ENCODE data around the gene NFYB.
"Not testable (repeated sequence)": the region's sequence is repeated elsewhere in the genome, so short reads cannot be mapped to it uniquely, and the experiment has no call there.

Gene NFYB

GRCh38 chr12:104165801-104166200 lies 27.8 kb upstream of the NFYB start:
- no peak overlapping the region for H3K9ac ChIP-seq (ENCODE audit: low read depth, low read length)
- H3K27ac ChIP-seq (ENCODE audit: low read length): no peak overlapping the region
- no peak overlapping the region for H2AFZ ChIP-seq (ENCODE audit: low read depth, low read length)
- no peak overlapping the region for H3K4me2 ChIP-seq (ENCODE audit: insufficient read depth, low read length)
- no peak overlapping the region for H3K4me3 ChIP-seq (ENCODE audit: low read depth in 1 of 2, low read length in 2 of 2)
- H3K4me1 ChIP-seq (ENCODE audit: insufficient read depth, low read length): no peaks in the 10 kb centered on the region
- H3K27me3 ChIP-seq (ENCODE audit: insufficient read depth, low read length, poor library complexity): no peaks in the 10 kb centered on the region
- H3K9me3 ChIP-seq (ENCODE audit: insufficient read depth, low read length, severe bottlenecking): no peaks in the 10 kb centered on the region
- DNase-seq (no peak), ATAC-seq (ENCODE audit: insufficient read depth, low read depth) (no peak)
- H3K79me2 ChIP-seq (ENCODE audit: insufficient read depth, low read length): no peaks in the 10 kb centered on the region
- H4K20me1 ChIP-seq (ENCODE audit: insufficient read depth, low read length): no peaks in the 10 kb centered on the region
- TF ChIP-seq EZH2 (IDR thresholded peaks at IDR 0.05; ENCODE audit: borderline replicate concordance, low read depth, low read length, severe bottlenecking): no peak
- TF ChIP-seq CTCF (IDR thresholded peaks at IDR 0.05; ENCODE audit: borderline replicate concordance, extremely low read depth, low read length, poor library complexity, severe bottlenecking): no peak
- no peaks in the 10 kb centered on the region for H3K36me3 ChIP-seq (ENCODE audit: insufficient read depth, low read length)

GRCh38 chr12:104164634-104165033 lies 26.6 kb upstream of the NFYB start:
- no peaks in the 10 kb centered on the region for H3K27me3 ChIP-seq (ENCODE audit: insufficient read depth, low read length, poor library complexity)
- H4K20me1 ChIP-seq (ENCODE audit: insufficient read depth, low read length): no peaks in the 10 kb centered on the region
- H3K36me3 ChIP-seq (ENCODE audit: insufficient read depth, low read length): no peaks in the 10 kb centered on the region
- no peak overlapping the region for H3K4me2 ChIP-seq (ENCODE audit: insufficient read depth, low read length)
- H3K27ac ChIP-seq (ENCODE audit: low read length): no peak overlapping the region
- DNase-seq (no peak), ATAC-seq (ENCODE audit: insufficient read depth, low read depth) (no peak)
- no peaks in the 10 kb centered on the region for H3K79me2 ChIP-seq (ENCODE audit: insufficient read depth, low read length)
- H2AFZ ChIP-seq (ENCODE audit: low read depth, low read length): no peak overlapping the region
- H3K9ac ChIP-seq (ENCODE audit: low read depth, low read length): no peak overlapping the region
- no peak overlapping the region for H3K4me3 ChIP-seq (ENCODE audit: low read depth in 1 of 2, low read length in 2 of 2)
- no peaks in the 10 kb centered on the region for H3K9me3 ChIP-seq (ENCODE audit: insufficient read depth, low read length, severe bottlenecking)
- TF ChIP-seq CTCF (IDR thresholded peaks at IDR 0.05; ENCODE audit: borderline replicate concordance, extremely low read depth, low read length, poor library complexity, severe bottlenecking) (no peak), EZH2 (IDR thresholded peaks at IDR 0.05; ENCODE audit: borderline replicate concordance, low read depth, low read length, severe bottlenecking) (no peak)
- H3K4me1 ChIP-seq (ENCODE audit: insufficient read depth, low read length): no peaks in the 10 kb centered on the region

- Histone ChIP-seq H3K4me1 (ENCODE audit: insufficient read depth, low read length) (no peaks in the 10 kb centered on the region), H3K4me3 (ENCODE audit: low read depth in 1 of 2, low read length in 2 of 2) (no peak overlapping the region), H3K9ac (ENCODE audit: low read depth, low read length) (no peak overlapping the region), H3K4me2 (ENCODE audit: insufficient read depth, low read length) (no peak overlapping the region), H3K36me3 (ENCODE audit: insufficient read depth, low read length) (no peaks in the 10 kb centered on the region), H3K9me3 (ENCODE audit: insufficient read depth, low read length, severe bottlenecking) (no peaks in the 10 kb centered on the region), H3K27ac (ENCODE audit: low read length) (no peak overlapping the region), H4K20me1 (ENCODE audit: insufficient read depth, low read length) (no peaks in the 10 kb centered on the region), H2AFZ (ENCODE audit: low read depth, low read length) (no peak overlapping the region), H3K27me3 (ENCODE audit: insufficient read depth, low read length, poor library complexity) (no peaks in the 10 kb centered on the region), H3K79me2 (ENCODE audit: insufficient read depth, low read length) (no peaks in the 10 kb centered on the region)
- DNase-seq (no peak), ATAC-seq (ENCODE audit: insufficient read depth, low read depth) (no peak)
- TF ChIP-seq CTCF (IDR thresholded peaks at IDR 0.05; ENCODE audit: borderline replicate concordance, extremely low read depth, low read length, poor library complexity, severe bottlenecking): no peak
- no peak for TF ChIP-seq EZH2 (IDR thresholded peaks at IDR 0.05; ENCODE audit: borderline replicate concordance, low read depth, low read length, severe bottlenecking)
Observed at GRCh38 chr12:104163631-104164030, 25.6 kb upstream of the NFYB start.

GRCh38 chr12:104163028-104163427 lies 25.0 kb upstream of the NFYB start:
- H3K9me3 ChIP-seq (ENCODE audit: insufficient read depth, low read length, severe bottlenecking); H3K9ac ChIP-seq (ENCODE audit: low read depth, low read length); DNase-seq; H3K27ac ChIP-seq (ENCODE audit: low read length); H3K79me2 ChIP-seq (ENCODE audit: insufficient read depth, low read length); H4K20me1 ChIP-seq (ENCODE audit: insufficient read depth, low read length); ATAC-seq (ENCODE audit: insufficient read depth, low read depth); H3K27me3 ChIP-seq (ENCODE audit: insufficient read depth, low read length, poor library complexity); H2AFZ ChIP-seq (ENCODE audit: low read depth, low read length); H3K4me1 ChIP-seq (ENCODE audit: insufficient read depth, low read length); H3K4me2 ChIP-seq (ENCODE audit: insufficient read depth, low read length); H3K4me3 ChIP-seq (ENCODE audit: low read depth in 1 of 2, low read length in 2 of 2); H3K36me3 ChIP-seq (ENCODE audit: insufficient read depth, low read length): not testable (repeated sequence)
